MCF 10A (cell line): Measurements from ENCODE around the gene CMTM1. TPM values are rescaled to one million over a fixed set of nuclear protein-coding genes. Genes with fewer than 3 reads are reported as not detected.
"Not testable (repeated sequence)": the region's sequence is repeated elsewhere in the genome, so short reads cannot be mapped to it uniquely, and the experiment has no call there.

Experiments
- BruUV-seq: library from RNA; stranded (reverse); fragments of 400-500 nt; replicated peaks from 2 replicates; lab custom pipeline; 2021; lab: Mats Ljungman, UMichigan
- CTCF ChIA-PET: fragments of 300-600 bp; sonication (Branson Sonifier 250); formaldehyde crosslinking; extraction: SDS; loops from one replicate; lab custom pipeline; 2021; ENCODE audit warnings: antibody characterized with exemption, inconsistent platforms; lab: Yijun Ruan, JAX
- POLR2A ChIA-PET: fragments of 300-600, 350-650 bp; sonication (Branson Sonifier 250); formaldehyde crosslinking; extraction: SDS; loops from one replicate; lab custom pipeline; 2020; ENCODE audit warnings: antibody characterized with exemption, inconsistent platforms; lab: Yijun Ruan, JAX
- DNase-seq: peaks from one replicate; pipeline ENCODE4 v3.0.0-alpha.2; 2018; ENCODE audit not compliant: unreplicated experiment
- H3K27ac Mint-ChIP-seq: one replicate; pipeline ENCODE4 v1.8.0; 2022; ENCODE audit warnings: mild to moderate bottlenecking, low read depth, mixed read lengths; ENCODE audit not compliant: unreplicated experiment
- H3K27me3 Mint-ChIP-seq: one replicate; pipeline ENCODE4 v1.8.0; 2022; ENCODE audit warnings: mixed read lengths; ENCODE audit not compliant: insufficient read depth, unreplicated experiment
- H3K36me3 Mint-ChIP-seq: one replicate; pipeline ENCODE4 v1.8.0; 2022; ENCODE audit warnings: mild to moderate bottlenecking, moderate library complexity, mixed read lengths; ENCODE audit not compliant: insufficient read depth, unreplicated experiment
- H3K4me1 Mint-ChIP-seq: one replicate; pipeline ENCODE4 v1.8.0; 2022; ENCODE audit warnings: mixed read lengths; ENCODE audit not compliant: insufficient read depth, unreplicated experiment
- H3K4me3 Mint-ChIP-seq: one replicate; pipeline ENCODE4 v1.8.0; 2022; ENCODE audit warnings: mild to moderate bottlenecking, moderate library complexity, mixed read lengths; ENCODE audit not compliant: unreplicated experiment
- H3K9me3 Mint-ChIP-seq: one replicate; pipeline ENCODE4 v1.8.0; 2022; ENCODE audit warnings: mixed read lengths; ENCODE audit not compliant: unreplicated experiment
- CTCF ChIP-seq: fragments of 200-600 bp; IDR thresholded peaks from one replicate; pipeline ENCODE4 v1.8.0; 2022; ENCODE audit warnings: antibody characterized with exemption, mild to moderate bottlenecking; ENCODE audit not compliant: unreplicated experiment
- intact Hi-C: fragments of 100-400 bp; cut with micrococcal nuclease; formaldehyde crosslinking; loops from 2 replicates; pipeline ENCODE4 v1.14.1; 2022
- total RNA-seq: library from RNA; stranded (reverse); gene quantifications from 2 replicates; pipeline ENCODE4 v1.2.3, GENCODE V29; 2022

The CMTM1 gene
- total RNA-seq, 1 experiment from 2014 or later: 2.1 TPM

DNA sequence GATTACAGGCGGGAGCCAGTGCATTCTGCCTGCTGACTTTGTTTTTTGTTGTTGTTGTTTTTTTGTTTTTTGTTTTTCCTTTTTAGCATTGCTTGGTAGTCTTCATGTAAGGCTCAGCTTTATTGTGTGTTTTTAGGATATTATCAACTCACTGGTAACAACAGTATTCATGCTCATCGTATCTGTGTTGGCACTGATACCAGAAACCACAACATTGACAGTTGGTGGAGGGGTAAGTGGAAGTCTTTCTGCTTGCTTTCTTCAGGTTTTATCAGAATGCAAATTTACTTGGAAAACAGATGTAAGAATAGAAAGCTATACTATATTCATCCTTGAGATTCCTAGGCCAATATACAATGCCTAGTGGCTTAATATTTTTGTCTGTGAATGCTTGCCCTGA is 3.3 kb upstream of the CMTM1 start:
- TF ChIP-seq CTCF: no peak
- ChIA-PET CTCF (interaction anchor here (0.6 to 4.5 kb wide), 32 partner anchors 8 to 312 kb away, joined by 3 to 36 read pairs (median 4); partner anchors contain the start of genes CKLF, CMTM2 and DYNC1LI2), POLR2A (interaction anchor here (0.7 to 2.1 kb wide), 4 partner anchors 11 to 165 kb away, joined by 3 to 6 read pairs (median 5); partner anchors contain the start of gene CKLF)
- no TSS peak for BruUV-seq
- no peak overlapping the region for H3K27ac Mint-ChIP-seq
- H3K27me3 Mint-ChIP-seq: no peaks in the 10 kb centered on the region
- H3K36me3 Mint-ChIP-seq: peaks cover 60% of the 10 kb centered on the region
- H3K9me3 Mint-ChIP-seq: no peaks in the 10 kb centered on the region
- no peak overlapping the region for H3K4me3 Mint-ChIP-seq
- H3K4me1 Mint-ChIP-seq: no peaks in the 10 kb centered on the region
- no peak for DNase-seq
- intact Hi-C loops: no loop called here

- CTCF ChIA-PET: interaction anchor here (0.6 to 4.5 kb wide), 33 partner anchors 7 to 338 kb away, joined by 3 to 36 read pairs (median 4); partner anchors contain the start of genes CMTM2 and DYNC1LI2
- intact Hi-C loops: no loop called here
- no peak overlapping the region for H3K4me3 Mint-ChIP-seq
These were observed 2.5 kb upstream of the CMTM1 start for GRCh38 chr16:66563574-66564334.

GRCh38 chr16:66567270-66567669 is 1.0 kb downstream of the CMTM1 start:
- intact Hi-C loops, H3K27me3 Mint-ChIP-seq, DNase-seq, H3K9me3 Mint-ChIP-seq, BruUV-seq, H3K4me3 Mint-ChIP-seq, H3K27ac Mint-ChIP-seq: not testable (repeated sequence)
- ChIA-PET CTCF (interaction anchor here (1.2 kb wide), 1 partner anchor 300 kb away, joined by 3 read pairs; no protein-coding TSS in a partner anchor), POLR2A (interaction anchor here (0.6 kb wide), 1 partner anchor 18 kb away, joined by 3 read pairs; no protein-coding TSS in a partner anchor)
- Mint-ChIP-seq H3K4me1 (peaks cover 16% of the 10 kb centered on the region), H3K36me3 (peaks cover 37% of the 10 kb centered on the region)

More at GRCh38 chr16:66563574-66564334, 2.5 kb upstream of the CMTM1 start:
- no TSS peak for BruUV-seq
- no peaks in the 10 kb centered on the region for H3K4me1 Mint-ChIP-seq
- no peak overlapping the region for H3K27ac Mint-ChIP-seq
- no peaks in the 10 kb centered on the region for H3K27me3 Mint-ChIP-seq
- no peak for DNase-seq
- TF ChIP-seq CTCF: no peak
- POLR2A ChIA-PET: interaction anchor here (0.6 to 2.1 kb wide), 3 partner anchors 13 to 211 kb away, joined by 3 to 6 read pairs (median 4); no protein-coding TSS in a partner anchor
- no peaks in the 10 kb centered on the region for H3K9me3 Mint-ChIP-seq
- H3K36me3 Mint-ChIP-seq: peaks cover 56% of the 10 kb centered on the region

- CTCF ChIA-PET: no interaction called here
- no peak for TF ChIP-seq CTCF
- intact Hi-C loops: no loop called here
- H3K36me3 Mint-ChIP-seq: peaks cover 35% of the 10 kb centered on the region
- POLR2A ChIA-PET: no interaction called here
- no peaks in the 10 kb centered on the region for H3K27me3 Mint-ChIP-seq
- peaks cover 16% of the 10 kb centered on the region for H3K4me1 Mint-ChIP-seq
- H3K9me3 Mint-ChIP-seq: no peaks in the 10 kb centered on the region
- no peak overlapping the region for H3K27ac Mint-ChIP-seq
- no TSS peak for BruUV-seq
- no peak overlapping the region for H3K4me3 Mint-ChIP-seq
- no peak for DNase-seq
These were observed 2.1 kb downstream of the CMTM1 start for GRCh38 chr16:66568355-66568754.
